ENCODE results near the gene TCF4.

The TCF4 gene

GRCh38 chr18:55584201-55584600 lies 3.8 kb downstream of the TCF4 start:
- in situ Hi-C loops (cut with MboI; ENCODE audit: low pct_unique_long_range_greater_than_20kb, low sequenced_read_pairs, unreplicated experiment), result no loop called here
- TF ChIP-seq CTCF (IDR thresholded peaks at IDR 0.05; ENCODE audit: extremely low read depth, insufficient read depth, missing control alignments), result no peak
- DNase-seq (ENCODE audit: low spot score), result no peak

GRCh38 chr18:55582325-55582724 lies 5.7 kb downstream of the TCF4 start:
- no peak for DNase-seq (ENCODE audit: low spot score)
- no peak for TF ChIP-seq CTCF (IDR thresholded peaks at IDR 0.05; ENCODE audit: extremely low read depth, insufficient read depth, missing control alignments)
- in situ Hi-C loops (cut with MboI; ENCODE audit: low pct_unique_long_range_greater_than_20kb, low sequenced_read_pairs, unreplicated experiment), result no loop called here

- in situ Hi-C loops (cut with MboI; ENCODE audit: low pct_unique_long_range_greater_than_20kb, low sequenced_read_pairs, unreplicated experiment), result no loop called here
- no peak for DNase-seq (ENCODE audit: low spot score)
- TF ChIP-seq CTCF (IDR thresholded peaks at IDR 0.05; ENCODE audit: extremely low read depth, insufficient read depth, missing control alignments), result no peak
Observed at GRCh38 chr18:55579501-55580270, 8.3 kb downstream of the TCF4 start.

GRCh38 chr18:55577812-55578539 lies 10.0 kb downstream of the TCF4 start:
- in situ Hi-C loops (cut with MboI; ENCODE audit: low pct_unique_long_range_greater_than_20kb, low sequenced_read_pairs, unreplicated experiment), result no loop called here
- DNase-seq (ENCODE audit: low spot score), result no peak
- peak; percentile 23 for TF ChIP-seq CTCF (IDR thresholded peaks at IDR 0.05; ENCODE audit: extremely low read depth, insufficient read depth, missing control alignments)

GRCh38 chr18:55576001-55576400 lies 12.0 kb downstream of the TCF4 start:
- in situ Hi-C loops (cut with MboI; ENCODE audit: low pct_unique_long_range_greater_than_20kb, low sequenced_read_pairs, unreplicated experiment), result no loop called here
- no peak for TF ChIP-seq CTCF (IDR thresholded peaks at IDR 0.05; ENCODE audit: extremely low read depth, insufficient read depth, missing control alignments)
- no peak for DNase-seq (ENCODE audit: low spot score)

GRCh38 chr18:55575066-55575465 lies 12.9 kb downstream of the TCF4 start:
- no peak for DNase-seq (ENCODE audit: low spot score)
- no peak for TF ChIP-seq CTCF (IDR thresholded peaks at IDR 0.05; ENCODE audit: extremely low read depth, insufficient read depth, missing control alignments)
- in situ Hi-C loops (cut with MboI; ENCODE audit: low pct_unique_long_range_greater_than_20kb, low sequenced_read_pairs, unreplicated experiment), result no loop called here

Measured in GM13977 (cell line).